ENCODE measurements around the gene DTNB.
"Not testable (repeated sequence)": the region's sequence is repeated elsewhere in the genome, so short reads cannot be mapped to it uniquely, and the experiment has no call there.

The DTNB gene

DNA sequence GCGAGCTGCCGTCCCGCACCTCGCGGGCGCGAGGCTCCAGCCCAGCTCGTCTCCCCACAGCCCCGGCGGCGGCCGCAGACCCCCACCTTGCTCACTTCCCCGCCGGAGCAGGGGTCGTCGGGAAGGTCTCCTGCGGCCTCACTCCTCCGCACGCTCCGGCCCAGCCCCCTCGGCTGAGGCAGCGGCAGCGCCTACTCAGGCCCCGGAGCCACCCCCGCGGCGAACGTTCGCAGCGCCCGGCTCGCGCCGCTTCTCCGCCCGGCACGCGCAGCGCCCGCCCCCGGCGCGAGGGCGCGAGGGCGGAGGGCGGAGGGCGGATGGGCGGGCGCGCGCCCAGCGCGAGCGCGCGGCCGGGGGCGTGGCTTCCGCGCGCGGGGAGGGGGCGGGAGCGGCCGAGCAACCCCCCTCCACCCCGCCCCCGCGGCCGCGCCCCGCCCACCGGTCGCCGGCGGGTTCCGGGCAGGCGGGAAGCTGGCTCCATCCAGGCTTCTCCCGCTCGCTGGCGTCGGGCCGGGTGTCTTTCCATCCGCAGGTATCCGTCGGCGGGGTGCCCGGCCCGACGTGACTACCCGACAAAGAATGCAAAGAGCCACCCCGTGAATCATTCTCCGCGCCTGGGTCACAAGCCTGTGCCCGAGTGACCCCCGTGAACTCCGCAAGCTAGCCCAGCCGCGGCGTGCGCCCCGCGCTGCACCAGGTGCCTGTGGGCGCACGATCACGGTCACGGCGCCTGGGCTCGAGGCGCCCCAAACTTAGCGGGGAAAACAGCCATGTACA, at the start of gene DTNB:
TSS of gene DTNB (minus strand) at position 278 of the 777 bp plus-strand sequence. CDS start 20,917 bp downstream, outside the sequence.
- DNase-seq (ENCODE audit: low spot score) = peak; percentile 94

DNA sequence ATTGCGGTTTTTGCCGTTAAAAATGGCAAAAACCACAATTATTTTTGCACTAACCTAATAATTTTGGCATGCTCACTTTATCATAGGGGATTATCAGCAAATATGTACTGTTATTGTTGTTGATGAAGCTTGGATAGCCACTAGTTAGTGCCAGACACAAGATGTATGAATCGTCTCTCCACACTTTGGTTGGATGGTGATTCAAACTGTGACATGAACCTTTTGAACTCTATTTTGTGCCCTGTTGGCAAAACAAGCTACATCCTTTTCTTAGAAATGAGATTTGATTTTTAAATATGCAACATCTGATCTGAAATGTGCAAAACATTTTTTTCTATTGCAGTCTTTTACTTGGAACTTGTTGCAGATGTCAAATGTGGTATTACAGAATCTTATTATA, 48.8 kb upstream of the DTNB start:
- no peak for DNase-seq (ENCODE audit: low spot score)

DNA sequence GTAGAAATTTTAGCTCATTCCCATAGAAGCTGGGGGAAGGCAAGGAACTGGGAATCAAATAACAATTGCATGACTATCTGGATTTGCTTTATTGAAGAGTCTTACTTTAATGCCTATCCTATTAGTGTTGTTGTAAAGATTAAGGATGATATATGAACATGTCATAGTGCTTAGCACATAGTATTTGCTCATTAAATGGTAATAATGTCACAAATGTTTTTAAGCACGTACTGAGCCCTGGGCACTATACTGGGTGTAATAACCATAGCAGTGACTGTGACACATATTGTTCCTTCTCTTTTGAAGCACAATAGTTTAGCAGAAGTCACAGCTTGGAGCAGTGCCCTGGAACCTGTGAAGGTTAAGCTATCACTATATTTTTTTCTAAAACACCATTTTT, 47.2 kb upstream of the DTNB start:
- DNase-seq (ENCODE audit: low spot score) = no peak

DNA sequence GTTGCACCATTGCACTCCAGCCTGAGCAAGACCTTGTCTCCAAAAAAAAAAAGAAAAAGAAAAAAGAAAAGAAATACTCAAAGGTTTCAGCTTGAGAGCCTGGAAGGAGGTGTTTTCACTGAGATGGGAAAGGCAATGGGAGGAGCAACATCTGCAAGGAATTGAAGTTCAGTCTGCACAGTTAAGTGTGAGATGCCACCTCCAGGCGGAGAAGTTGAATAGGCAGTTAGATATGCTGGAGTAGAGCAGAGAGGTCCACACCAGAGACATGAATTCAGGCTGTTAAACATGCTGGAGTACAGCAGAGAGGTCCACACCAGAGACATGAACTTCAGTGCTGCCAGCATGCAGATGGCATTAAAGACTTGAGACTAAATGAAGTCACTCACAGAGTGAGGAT, 41.4 kb upstream of the DTNB start:
- no peak for DNase-seq (ENCODE audit: low spot score)

DNA sequence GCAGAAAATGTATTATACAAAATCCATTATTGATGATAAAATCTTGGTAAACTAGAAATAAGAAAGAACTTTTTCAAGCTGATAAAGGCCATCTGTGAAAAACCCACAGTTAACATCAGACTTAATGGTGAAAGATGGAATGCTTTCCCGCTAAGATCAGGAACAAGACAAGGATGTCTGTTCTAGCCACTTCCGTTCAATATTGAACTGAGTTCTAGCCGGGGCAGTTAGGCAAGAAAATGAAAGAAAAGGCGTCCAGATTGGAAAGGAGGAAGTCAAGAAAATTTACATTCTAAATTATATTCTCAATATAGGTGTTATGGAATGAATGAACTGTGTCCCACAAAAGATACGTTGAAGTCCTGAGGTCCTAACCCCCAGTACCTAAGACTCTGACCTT, 39.1 kb upstream of the DTNB start:
- no peak for DNase-seq (ENCODE audit: low spot score)

DNA sequence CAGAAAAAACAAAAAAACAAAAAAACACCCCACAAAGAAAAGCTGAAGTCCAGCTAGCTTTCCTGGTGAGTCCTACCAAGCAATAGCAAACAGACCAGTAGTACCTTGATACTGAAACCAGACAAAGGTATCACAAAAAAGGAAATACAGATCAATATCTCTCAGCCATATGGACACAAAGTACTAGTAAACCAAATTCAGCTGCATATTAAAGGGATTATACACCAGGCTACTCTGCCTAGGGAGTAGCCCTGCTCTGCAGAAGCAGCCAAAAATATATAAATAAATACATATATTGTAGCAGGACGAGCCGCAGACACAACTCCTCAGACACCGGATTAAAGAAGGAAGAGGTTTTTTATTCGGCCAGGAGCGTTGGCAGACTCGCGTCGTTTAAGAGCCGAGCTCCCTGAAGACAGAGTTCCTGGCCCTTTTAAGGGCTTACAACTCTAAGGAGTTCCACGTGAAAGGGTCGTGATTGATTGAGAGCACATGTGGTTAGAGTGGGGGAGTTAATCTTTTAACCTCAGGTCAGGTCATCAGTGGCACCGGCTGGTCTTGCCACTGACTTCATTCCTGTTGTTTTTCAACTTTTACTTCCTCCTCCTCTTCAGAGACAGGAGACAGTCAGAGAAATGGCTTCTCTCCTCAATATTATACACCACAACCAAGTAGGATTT, 38.4 kb upstream of the DTNB start:
- no peak for DNase-seq (ENCODE audit: low spot score)

DNA sequence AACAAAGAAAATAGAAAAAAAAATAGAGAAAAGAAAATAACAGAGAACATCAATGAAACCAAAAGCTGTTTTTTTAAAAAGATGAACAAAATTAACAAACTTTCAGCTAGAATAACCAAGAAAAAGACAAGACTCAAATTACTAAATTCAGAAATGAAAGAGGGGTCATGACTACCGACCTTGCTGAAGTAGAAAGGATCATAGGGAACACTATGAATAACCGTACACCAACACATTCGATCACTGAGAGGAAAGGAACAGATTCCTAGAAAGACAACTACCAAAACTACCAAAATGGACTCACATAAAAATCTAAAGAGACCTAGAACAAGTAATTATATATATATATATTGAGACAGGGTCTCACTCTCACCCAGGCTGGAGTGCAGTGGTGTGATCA, 37.4 kb upstream of the DTNB start:
- no peak for DNase-seq (ENCODE audit: low spot score)

DNA sequence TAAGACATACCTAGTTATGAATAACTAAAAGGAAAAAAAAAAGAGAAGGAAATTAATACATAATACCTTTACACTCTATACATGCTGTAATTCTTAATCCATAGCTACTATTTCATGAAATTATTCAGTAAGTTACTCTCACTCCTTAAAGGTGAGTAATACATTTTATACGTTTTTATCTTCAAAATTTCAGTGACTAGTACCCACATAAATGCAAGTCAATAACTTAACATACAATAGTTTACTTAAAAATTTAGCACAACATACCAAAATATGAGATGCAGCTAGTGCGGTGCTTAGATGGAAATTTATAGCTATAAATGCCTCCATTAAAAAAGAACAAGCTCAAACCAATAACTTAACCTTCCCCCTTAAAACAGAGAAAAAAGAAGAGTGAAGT, 36.0 kb upstream of the DTNB start:
- no peak for DNase-seq (ENCODE audit: low spot score)

DNA sequence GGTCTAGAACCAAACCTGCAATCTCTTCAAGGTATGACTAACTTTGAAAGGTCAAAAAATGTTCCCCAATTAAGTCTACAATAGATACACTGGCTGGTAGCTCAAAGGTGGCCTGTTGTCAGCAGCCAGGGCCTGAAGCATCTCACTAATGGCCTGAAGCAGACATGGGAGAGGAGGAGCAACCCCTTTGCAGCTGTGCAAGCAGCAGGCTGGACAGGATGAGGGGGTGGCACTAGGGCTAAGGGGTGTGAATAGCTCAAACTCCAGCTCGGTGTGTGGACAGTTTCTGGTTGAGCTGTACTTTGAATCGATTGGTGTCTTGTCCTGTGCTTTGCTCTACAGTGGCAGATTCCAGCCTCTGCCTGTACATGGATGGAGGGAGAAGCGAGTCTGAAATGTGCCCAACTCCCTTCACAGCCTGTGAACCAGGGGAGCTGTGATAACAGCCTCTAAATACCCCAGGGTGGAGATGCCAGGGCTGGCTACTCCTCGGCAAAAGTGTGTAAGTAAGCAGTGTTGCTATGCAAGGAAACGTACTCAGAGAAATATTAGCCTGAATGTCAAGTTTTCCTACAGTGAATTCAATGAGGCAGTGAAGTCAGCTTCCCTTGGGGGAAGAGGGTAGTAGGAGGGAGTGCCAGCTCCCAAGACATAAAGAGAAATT, 34.7 kb upstream of the DTNB start:
- DNase-seq (ENCODE audit: low spot score) = no peak

DNA sequence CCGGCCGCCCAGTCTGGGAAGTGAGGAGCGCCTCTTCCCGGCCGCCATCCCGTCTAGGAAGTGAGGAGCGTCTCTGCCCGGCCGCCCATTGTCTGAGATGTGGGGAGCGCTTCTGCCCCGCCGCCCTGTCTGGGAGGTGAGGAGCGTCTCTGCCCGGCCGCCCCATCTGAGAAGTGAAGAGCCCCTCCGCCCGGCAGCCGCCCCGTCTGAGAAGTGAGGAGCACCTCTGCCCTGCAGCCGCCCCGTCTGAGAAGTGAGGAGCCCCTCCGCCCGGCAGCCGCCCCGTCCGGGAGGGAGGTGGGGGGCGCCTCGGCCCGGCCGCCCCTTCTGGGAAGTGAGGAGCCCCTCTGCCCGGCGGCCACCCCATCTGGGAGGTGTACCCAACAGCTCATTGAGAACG, 32.2 kb upstream of the DTNB start:
- DNase-seq (ENCODE audit: low spot score) = not testable (repeated sequence)

DNA sequence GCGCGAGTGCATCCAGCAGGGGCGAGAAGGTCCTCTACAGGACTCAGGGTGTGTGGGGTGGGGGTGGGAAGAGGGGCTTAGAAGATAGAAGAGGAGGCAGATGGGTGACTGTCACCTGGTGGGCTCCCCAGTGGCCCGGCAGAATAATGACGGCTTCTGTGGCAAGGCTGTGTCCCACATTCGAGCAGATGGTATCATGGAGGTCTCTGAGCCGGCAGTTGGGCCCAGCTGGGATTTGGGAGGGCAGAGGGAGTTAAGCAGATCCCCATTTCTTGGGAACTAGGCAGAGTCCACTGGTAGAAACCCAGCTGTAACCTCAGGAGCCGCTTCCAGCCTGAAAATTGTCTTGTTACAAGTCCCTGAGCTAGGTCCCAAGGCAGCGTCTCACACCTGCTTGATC, 28.4 kb upstream of the DTNB start:
- no peak for DNase-seq (ENCODE audit: low spot score)

DNA sequence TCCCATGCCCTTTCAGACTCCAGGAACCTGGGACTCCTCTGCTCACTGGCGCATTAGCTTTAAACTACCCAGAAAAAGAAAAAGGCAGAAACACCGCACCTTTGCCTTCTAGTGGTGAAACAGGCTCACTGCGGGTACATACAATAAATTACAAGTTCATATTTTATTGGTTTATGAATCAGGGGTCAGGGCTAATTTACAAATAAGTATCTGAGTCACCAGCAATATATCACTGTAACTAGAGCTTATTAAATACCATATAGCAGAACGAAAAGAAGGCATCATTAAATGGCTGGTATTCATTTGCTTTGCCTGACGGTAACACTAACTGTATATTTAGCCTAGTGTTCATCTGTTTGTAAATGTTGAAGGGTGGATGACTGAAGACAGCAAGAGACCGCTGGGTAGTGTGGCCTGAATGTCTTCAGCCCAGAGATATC, 26.9 kb upstream of the DTNB start:
- peak; percentile 50 for DNase-seq (ENCODE audit: low spot score)

DNA sequence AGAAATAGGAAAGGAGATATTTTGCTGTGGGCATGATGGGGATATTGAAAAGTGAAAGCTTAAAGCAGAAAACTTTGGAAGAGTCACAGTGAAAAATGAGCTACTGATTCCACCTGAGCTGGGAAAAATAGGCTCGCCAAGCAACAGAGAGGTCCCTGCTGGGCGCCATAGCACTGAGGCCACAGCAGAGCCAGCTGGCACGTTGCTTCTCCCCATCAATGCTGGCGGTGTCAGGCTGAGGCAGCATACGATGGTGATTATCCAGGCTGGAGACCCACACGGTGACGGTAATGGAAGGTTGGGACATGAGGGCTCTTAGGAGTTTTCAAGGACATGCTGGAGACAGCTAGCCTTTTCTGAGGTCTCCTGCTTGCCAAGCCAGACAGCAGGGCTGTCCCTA, 25.8 kb upstream of the DTNB start:
- no peak for DNase-seq (ENCODE audit: low spot score)

DNA sequence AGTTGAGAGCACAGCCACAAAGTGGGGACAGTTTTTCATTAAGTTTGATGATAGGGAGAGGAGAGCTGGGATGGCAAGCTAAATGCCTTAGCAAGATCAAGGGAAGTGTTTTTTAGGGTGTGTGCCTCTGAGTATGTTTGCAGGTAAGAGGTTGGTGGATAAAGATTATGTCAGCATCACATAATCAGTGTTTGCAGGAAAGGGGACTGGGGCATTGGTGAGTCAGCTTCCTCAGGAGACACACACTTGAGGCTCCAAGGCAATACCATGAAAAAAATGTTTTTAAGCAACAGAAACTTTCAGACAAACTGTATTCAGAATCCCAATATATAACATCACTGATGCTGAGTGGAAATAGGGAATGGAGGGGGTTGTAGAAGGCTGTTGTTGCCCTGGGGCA, 25.4 kb upstream of the DTNB start:
- no peak for DNase-seq (ENCODE audit: low spot score)

DNA sequence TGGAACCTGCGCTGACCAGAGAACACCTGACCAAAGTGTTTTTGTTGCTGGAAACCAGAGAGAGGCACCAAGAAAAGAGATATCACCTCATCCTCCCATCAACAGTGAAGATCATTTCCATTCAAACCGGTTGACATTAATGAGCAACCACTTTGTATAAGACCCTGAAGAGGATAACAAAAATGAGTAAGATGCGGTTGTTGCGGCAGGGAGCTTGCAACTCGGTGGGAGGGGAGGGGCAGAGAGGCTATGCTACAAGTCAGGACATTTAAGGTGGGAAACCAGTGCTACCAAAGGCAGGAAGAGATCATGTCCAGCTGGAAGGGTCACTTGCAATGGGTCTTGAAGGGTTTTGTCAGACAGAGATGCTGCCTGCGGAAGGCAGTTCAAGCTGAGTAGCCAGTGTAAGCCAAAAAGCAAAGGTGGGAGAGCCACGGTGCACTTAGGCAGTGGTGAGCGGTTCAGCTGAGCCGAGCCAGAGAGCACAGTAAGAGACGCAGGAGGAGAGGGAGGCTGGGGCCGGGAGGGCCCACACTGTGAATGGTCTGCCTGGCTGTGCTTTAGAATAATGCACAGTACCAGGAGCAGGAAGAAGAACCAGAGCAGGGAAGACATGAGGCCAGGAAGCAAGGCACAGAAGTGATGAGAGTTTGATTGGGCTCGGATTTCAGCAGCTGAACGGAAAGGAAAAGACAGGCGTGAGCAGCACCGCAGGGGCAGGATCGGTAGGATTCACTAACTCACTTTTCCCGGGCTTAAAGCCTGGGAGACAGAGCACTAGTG, 24.4 kb upstream of the DTNB start:
- no peak for DNase-seq (ENCODE audit: low spot score)

DNA sequence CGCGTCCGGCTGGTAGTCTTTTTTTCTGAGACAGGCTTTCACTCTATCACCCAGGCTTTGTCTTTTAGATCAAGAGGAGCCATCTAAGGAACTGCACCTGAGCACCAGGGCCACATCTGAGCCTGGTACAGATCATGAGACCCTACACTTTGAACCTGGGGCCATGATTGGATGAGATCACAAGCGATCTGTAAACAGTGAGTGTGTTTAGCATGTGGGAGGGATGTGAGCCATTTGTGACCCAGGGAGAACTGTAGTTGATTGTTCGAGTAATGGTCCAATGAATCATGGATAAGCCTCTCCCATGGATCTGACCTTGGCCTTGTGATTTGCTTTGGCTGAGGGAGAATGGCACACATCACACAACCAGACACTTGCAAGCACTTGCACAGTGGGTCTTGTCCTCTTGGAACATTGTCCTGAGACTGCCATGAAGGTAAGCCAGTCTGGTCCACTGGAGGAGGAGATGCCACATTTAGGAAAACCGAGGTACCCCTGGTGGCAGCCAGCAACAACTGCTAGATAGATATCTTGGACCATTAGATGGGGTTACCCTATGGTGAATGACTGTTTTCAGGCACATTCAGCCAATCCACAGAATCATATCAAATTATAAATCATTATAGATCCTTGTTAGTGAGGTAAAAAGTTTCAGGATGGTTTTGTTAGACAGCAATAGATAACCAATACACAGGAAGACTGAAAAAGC, 19.5 kb upstream of the DTNB start:
- DNase-seq (ENCODE audit: low spot score) = no peak

DNA sequence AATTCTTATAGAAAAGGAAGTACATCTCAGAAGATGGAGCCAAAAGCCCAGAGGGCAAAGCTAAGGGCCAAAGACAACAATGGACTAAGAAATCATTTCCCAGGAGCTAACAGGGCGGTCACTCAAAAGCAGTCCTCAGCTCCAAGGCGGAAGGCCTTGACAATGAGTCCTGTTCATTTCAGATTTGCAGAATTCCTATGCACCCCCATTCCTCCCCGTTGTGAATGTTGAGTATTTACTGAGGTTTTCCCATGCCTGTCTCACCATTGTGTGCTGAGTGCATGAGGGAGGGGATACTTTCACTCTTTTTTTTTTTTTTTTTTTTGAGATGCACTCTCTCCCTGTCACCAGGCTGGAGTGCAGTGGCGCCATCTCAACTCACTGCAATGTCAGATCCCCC, 18.8 kb upstream of the DTNB start:
- DNase-seq (ENCODE audit: low spot score) = no peak

DNA sequence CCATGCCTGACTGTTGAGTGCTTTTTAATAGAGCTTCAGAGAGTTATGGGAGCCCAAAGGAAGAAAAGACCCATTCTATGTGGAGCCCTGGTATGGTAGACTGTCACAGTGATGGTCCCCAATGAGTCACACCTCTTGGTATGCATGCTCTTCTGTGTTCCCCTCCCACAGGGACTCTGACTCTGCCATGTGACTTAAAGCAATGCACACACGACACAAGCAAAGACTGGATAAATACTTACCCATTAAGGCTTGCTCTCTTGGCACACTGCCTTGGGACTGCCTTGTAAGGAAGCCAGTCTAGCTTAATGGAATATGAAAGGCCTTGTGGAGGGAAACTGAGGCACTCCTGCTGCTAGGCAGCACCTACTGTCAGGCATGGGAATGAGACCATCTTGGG, 16.7 kb upstream of the DTNB start:
- no peak for DNase-seq (ENCODE audit: low spot score)

DNA sequence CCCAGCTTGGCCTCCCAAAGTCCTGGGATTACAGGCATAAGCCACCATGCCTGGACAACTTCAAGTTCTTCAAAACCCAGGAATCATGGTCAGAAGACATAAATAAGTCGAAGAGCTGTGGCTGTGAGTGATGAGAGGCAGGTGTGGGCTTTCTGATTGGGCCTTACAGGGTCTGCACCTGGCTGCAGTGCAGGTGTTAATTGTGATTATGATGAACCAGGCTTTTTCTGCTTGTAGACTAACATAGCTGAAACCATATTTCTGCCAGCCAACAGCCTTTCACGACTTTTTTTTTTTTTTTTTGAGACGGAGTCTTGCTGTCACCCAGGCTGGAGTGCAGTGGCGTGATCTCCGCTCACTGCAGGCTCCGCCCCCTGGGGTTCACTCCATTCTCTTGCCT, 14.9 kb upstream of the DTNB start:
- DNase-seq (ENCODE audit: low spot score) = no peak

DNA sequence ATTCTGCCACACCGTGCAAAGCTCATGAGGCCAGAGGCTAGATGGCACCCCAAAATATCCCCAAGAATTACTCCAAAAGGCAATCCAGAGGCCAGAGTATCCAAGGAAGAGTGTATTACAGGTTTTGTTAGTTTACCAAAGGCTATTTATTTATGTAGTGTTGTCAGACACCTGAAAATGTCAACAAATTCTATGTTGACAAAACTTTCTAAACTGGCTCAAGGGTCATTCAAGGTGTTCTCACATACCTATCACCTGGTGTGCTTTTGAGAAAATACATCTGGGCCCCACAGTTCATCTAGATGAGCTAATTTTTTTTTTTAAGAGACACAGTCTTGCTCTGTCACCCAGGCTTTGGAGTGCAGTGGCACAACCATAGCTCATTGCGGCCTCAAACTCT, 12.4 kb upstream of the DTNB start:
- no peak for DNase-seq (ENCODE audit: low spot score)

DNA sequence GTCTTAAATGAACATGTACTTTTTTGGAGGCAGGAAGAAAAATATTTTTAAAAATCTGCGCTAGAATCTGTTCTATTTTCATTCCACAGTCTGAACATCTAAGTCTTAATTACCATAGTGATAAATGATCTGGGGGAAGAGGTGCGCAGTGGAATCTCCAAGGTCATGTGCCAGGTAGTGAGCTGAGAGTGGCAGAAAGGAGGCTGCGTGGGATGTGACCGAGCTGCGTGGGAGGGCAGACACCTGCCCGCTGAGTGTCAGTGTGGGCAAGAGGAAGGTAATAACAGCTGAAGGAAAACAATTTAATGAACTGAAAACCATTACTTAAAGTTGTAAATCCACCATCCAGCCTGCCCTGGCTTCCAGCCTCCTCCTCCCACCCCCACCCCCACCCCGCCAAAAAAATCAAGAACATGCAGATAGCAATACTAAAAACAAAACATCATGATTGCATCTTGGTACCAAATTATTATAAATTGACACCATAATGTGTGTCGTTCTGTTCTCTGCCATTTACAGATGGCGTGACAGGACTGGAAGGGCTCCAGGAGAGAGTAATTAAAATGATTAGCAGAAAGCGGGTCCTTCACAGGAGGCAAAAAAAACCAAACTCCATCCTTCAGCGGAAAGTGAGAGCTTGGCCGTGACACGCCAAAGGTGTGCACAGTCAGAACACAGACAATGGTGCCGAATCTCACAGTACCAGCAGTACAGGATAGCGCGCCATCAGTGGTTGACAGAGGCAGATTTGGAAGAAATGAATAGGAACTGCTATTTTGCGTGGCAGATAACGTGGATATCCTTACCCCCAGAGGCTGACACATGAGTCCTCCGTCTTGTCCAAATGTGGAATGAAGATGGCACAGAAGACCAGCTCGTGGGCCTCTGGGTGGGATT, 11.4 kb upstream of the DTNB start:
- DNase-seq (ENCODE audit: low spot score) = no peak

All from AG08396 (cell line).